Gastroesophageal sphincter (tissue), 4 donors: Measurements from ENCODE around the gene AATF. TPM values are rescaled to one million over a fixed set of nuclear protein-coding genes. Genes with fewer than 3 reads are reported as not detected.

ENCODE experiments used
- ATAC-seq: fragments of 150-250 bp; one replicate; pipeline ENCODE4 v1.9.1; 2016; ENCODE audit warnings: mild to moderate bottlenecking, moderate library complexity
- H3K27ac ChIP-seq, 4 donors: fragments of 200-600 bp; sonication (generic) in 3 of 4; 1 replicate in 3 of 4; 2 replicates in 1 of 4; pipeline ENCODE4 v1.5.1; 2016 to 2019
- H3K27me3 ChIP-seq: fragments of 200-600 bp; sonication (generic); one replicate; pipeline ENCODE4 v1.5.1; 2019
- H3K36me3 ChIP-seq, 2 donors: fragments of 200-600 bp; sonication (generic); one replicate each; pipeline ENCODE4 v1.5.1; 2019; ENCODE audit warnings: control low read depth in 1 of 2
- H3K4me1 ChIP-seq, 3 donors: fragments of 200-600 bp; sonication (generic); 1 replicate in 2 of 3; 2 replicates in 1 of 3; pipeline ENCODE4 v1.5.1; 2016 to 2019; ENCODE audit warnings: control low read depth in 2 of 3
- H3K4me3 ChIP-seq, 2 donors: fragments of 200-600 bp; sonication (generic); one replicate each; pipeline ENCODE4 v1.5.1; 2019; ENCODE audit warnings: mild to moderate bottlenecking in 1 of 2, moderate library complexity in 1 of 2
- H3K9me3 ChIP-seq, 3 donors: fragments of 200-600 bp; sonication (generic); one replicate each; pipeline ENCODE4 v1.5.1; 2017 to 2019; ENCODE audit warnings: control low read depth in 2 of 3
- CTCF ChIP-seq, 4 experiments: fragments of 200-600 bp in 2 of 4; fragments of 450-650 bp in 2 of 4; sonication (generic) in 1 of 4; IDR thresholded peaks; one replicate each; pipeline ENCODE4 v1.5.1; 2017 to 2019; ENCODE audit warnings: antibody characterized with exemption in 4 of 4, mild to moderate bottlenecking in 2 of 4, moderate library complexity in 2 of 4
- EP300 ChIP-seq: sonication (generic); formaldehyde crosslinking; IDR thresholded peaks from one replicate; pipeline ENCODE4 v1.6.1; 2017; ENCODE audit warnings: antibody characterized with exemption, mild to moderate bottlenecking
- POLR2A ChIP-seq, 2 donors: fragments of 450-650 bp; IDR thresholded peaks; one replicate each; pipeline ENCODE4 v1.6.1; 2017; ENCODE audit warnings: antibody characterized with exemption in 2 of 2, mild to moderate bottlenecking in 2 of 2, moderate library complexity in 1 of 2
- POLR2AphosphoS5 ChIP-seq: sonication (generic); formaldehyde crosslinking; IDR thresholded peaks from one replicate; pipeline ENCODE4 v1.6.1; 2017; ENCODE audit warnings: antibody characterized with exemption
- WGBS, 2 donors: methylation state at CpG; one replicate each; pipeline ENCODE4 v1.1.5; 2018; ENCODE audit warnings: low coverage in 1 of 2; 5-methylcytosine and 5-hydroxymethylcytosine counted together
- total RNA-seq, 4 donors: library from RNA; depleted of rRNA; stranded (reverse); fragments of >200 nt; gene quantifications; one replicate each; pipeline ENCODE4 v1.1.0, GENCODE V29; 2016

AATF gene
- total RNA-seq, 4 donors from 2014 or later: 36.1 to 45.1 (median 38.5) TPM

GRCh38 chr17:37031493-37032083, 82.8 kb downstream of the AATF start:
- no peak for TF ChIP-seq POLR2AphosphoS5
- TF ChIP-seq POLR2A (IDR thresholded peaks at IDR 0.05): no peak
- TF ChIP-seq CTCF (IDR thresholded peaks at IDR 0.05): no peak
- no peak for TF ChIP-seq EP300
- no peak overlapping the region for H3K27ac ChIP-seq
- H3K36me3 ChIP-seq: peaks cover 5 to 26% of the 10 kb centered on the region in 2 donors
- no peak for ATAC-seq
- H3K4me1 ChIP-seq: no peaks in the 10 kb centered on the region
- 83 to 93% methylated on average over 1 to 4 of the region's 4 CpGs for WGBS, 2 donors
- H3K9me3 ChIP-seq: no peaks in the 10 kb centered on the region
- H3K4me3 ChIP-seq: no peak overlapping the region
- H3K27me3 ChIP-seq: no peaks in the 10 kb centered on the region

GRCh38 chr17:37037590-37038155, 88.9 kb downstream of the AATF start:
- H3K36me3 ChIP-seq: peaks cover 3 to 35% of the 10 kb centered on the region in 2 donors
- no peak overlapping the region for H3K27ac ChIP-seq
- H3K9me3 ChIP-seq: no peaks in the 10 kb centered on the region
- H3K4me1 ChIP-seq: no peaks in the 10 kb centered on the region
- TF ChIP-seq EP300 (no peak), POLR2A (IDR thresholded peaks at IDR 0.05) (no peak), CTCF (IDR thresholded peaks at IDR 0.05) (no peak), POLR2AphosphoS5 (no peak)
- no peak for ATAC-seq
- 78 to 85% methylated on average over 3 to 4 of the region's 5 CpGs for whole genome bisulfite sequencing, 2 donors
- no peak overlapping the region for H3K4me3 ChIP-seq
- no peaks in the 10 kb centered on the region for H3K27me3 ChIP-seq

- 74 to 75% methylated on average over 3 to 6 of the region's 6 CpGs for WGBS, 2 donors
- Histone ChIP-seq H3K4me3 (no peak overlapping the region), H3K36me3 (peaks cover 0 to 43% of the 10 kb centered on the region in 2 donors), H3K27ac (no peak overlapping the region), H3K4me1 (no peaks in the 10 kb centered on the region), H3K9me3 (no peaks in the 10 kb centered on the region), H3K27me3 (no peaks in the 10 kb centered on the region)
- no peak for TF ChIP-seq EP300
- TF ChIP-seq POLR2A (IDR thresholded peaks at IDR 0.05): no peak
- TF ChIP-seq POLR2AphosphoS5: no peak
- TF ChIP-seq CTCF (IDR thresholded peaks at IDR 0.05): no peak
- ATAC-seq: no peak
Measured at GRCh38 chr17:37039269-37039668, 90.5 kb downstream of the AATF start.

- H3K27ac ChIP-seq: no peak overlapping the region
- ATAC-seq: no peak
- no peaks in the 10 kb centered on the region for H3K9me3 ChIP-seq
- no peak for TF ChIP-seq POLR2AphosphoS5
- TF ChIP-seq EP300: no peak
- TF ChIP-seq CTCF (IDR thresholded peaks at IDR 0.05): no peak
- TF ChIP-seq POLR2A (IDR thresholded peaks at IDR 0.05): no peak
- no peaks in the 10 kb centered on the region for H3K27me3 ChIP-seq
- H3K36me3 ChIP-seq: peaks cover 0 to 54% of the 10 kb centered on the region in 2 donors
- no peak overlapping the region for H3K4me3 ChIP-seq
- H3K4me1 ChIP-seq: no peaks in the 10 kb centered on the region
Measured at GRCh38 chr17:37041932-37042331, 93.2 kb downstream of the AATF start.

- no peak for ATAC-seq
- WGBS, 2 donors: 79 to 100% methylated on average over 1 to 3 of the region's 3 CpGs
- peaks cover 0 to 42% of the 10 kb centered on the region in 2 donors for H3K36me3 ChIP-seq
Measured at GRCh38 chr17:37043201-37043600, 94.4 kb downstream of the AATF start.

More at GRCh38 chr17:37043201-37043600, 94.4 kb downstream of the AATF start:
- Histone ChIP-seq H3K4me3 (no peak overlapping the region), H3K9me3 (no peaks in the 10 kb centered on the region), H3K4me1 (peaks cover 0 to 3% (median 0%) of the 10 kb centered on the region in 3 donors), H3K27ac (no peak overlapping the region), H3K27me3 (no peaks in the 10 kb centered on the region)
- TF ChIP-seq POLR2A (IDR thresholded peaks at IDR 0.05) (no peak), EP300 (no peak), CTCF (IDR thresholded peaks at IDR 0.05) (no peak), POLR2AphosphoS5 (no peak)
